H9 (cell line): ENCODE results near the gene PWWP2B. TPM values are rescaled to one million over a fixed set of nuclear protein-coding genes. Genes with fewer than 3 reads are reported as not detected.

Experiments used
- DNase-seq: peaks from one replicate; pipeline ENCODE4 v3.0.0-alpha.2; 2017
- H2AFZ ChIP-seq: one replicate; pipeline ENCODE4 v1.6.1; 2013; ENCODE audit warnings: mild to moderate bottlenecking, low read length, control low read depth, moderate library complexity
- H2AK5ac ChIP-seq: 2 replicates; pipeline ENCODE4 v1.6.1; 2013; ENCODE audit warnings: low read length, control low read depth, mixed read lengths; ENCODE audit not compliant: insufficient read length
- H2BK120ac ChIP-seq: one replicate; pipeline ENCODE4 v1.6.1; 2013; ENCODE audit warnings: low read depth, mild to moderate bottlenecking, low read length, control low read depth, inconsistent platforms; ENCODE audit not compliant: poor library complexity, severe bottlenecking
- H2BK12ac ChIP-seq: 2 replicates; pipeline ENCODE4 v1.6.1; 2013; ENCODE audit warnings: low read length, control low read depth, mixed read lengths, low read depth; ENCODE audit not compliant: insufficient read length
- H2BK15ac ChIP-seq: 2 replicates; pipeline ENCODE4 v1.6.1; 2013; ENCODE audit warnings: low read depth, low read length, control low read depth
- H2BK20ac ChIP-seq: one replicate; pipeline ENCODE4 v1.6.1; 2013; ENCODE audit warnings: low read depth, mild to moderate bottlenecking, low read length, control low read depth, inconsistent platforms; ENCODE audit not compliant: poor library complexity, severe bottlenecking
- H2BK5ac ChIP-seq: 2 replicates; pipeline ENCODE4 v1.6.1; 2013; ENCODE audit warnings: low read length, control low read depth, mixed read lengths; ENCODE audit not compliant: insufficient read length
- H3K14ac ChIP-seq: 2 replicates; pipeline ENCODE4 v1.6.1; 2013; ENCODE audit warnings: low read length, control low read depth; ENCODE audit not compliant: insufficient read depth
- H3K18ac ChIP-seq: 2 replicates; pipeline ENCODE4 v1.6.1; 2013; ENCODE audit warnings: low read depth, mild to moderate bottlenecking, mixed read lengths, low read length, control low read depth; ENCODE audit not compliant: insufficient read length
- H3K23ac ChIP-seq: 2 replicates; pipeline ENCODE4 v1.6.1; 2013; ENCODE audit warnings: low read length, control low read depth, mixed read lengths, low read depth; ENCODE audit not compliant: insufficient read length
- H3K23me2 ChIP-seq: 2 replicates; pipeline ENCODE4 v1.6.1; 2013; ENCODE audit warnings: low read depth, mild to moderate bottlenecking, mixed read lengths, low read length, control low read depth; ENCODE audit not compliant: insufficient read length, poor library complexity, severe bottlenecking
- H3K27ac ChIP-seq: 2 replicates; pipeline ENCODE4 v1.5.1; 2013; ENCODE audit warnings: low read length, control low read depth, mixed read lengths, low read depth; ENCODE audit not compliant: insufficient read length
- H3K27me3 ChIP-seq: 2 replicates; pipeline ENCODE4 v1.6.1; 2013; ENCODE audit warnings: low read length, control low read depth, inconsistent platforms; ENCODE audit not compliant: insufficient read depth
- H3K4ac ChIP-seq: 2 replicates; pipeline ENCODE4 v1.6.1; 2013; ENCODE audit warnings: low read depth, mild to moderate bottlenecking, control low read depth, inconsistent platforms, low read length, moderate library complexity
- H3K4me1 ChIP-seq: 2 replicates; pipeline ENCODE4 v1.6.1; 2013; ENCODE audit warnings: low read length, control low read depth, inconsistent platforms; ENCODE audit not compliant: insufficient read depth
- H3K4me2 ChIP-seq: 2 replicates; pipeline ENCODE4 v1.6.1; 2013; ENCODE audit warnings: low read length, control low read depth, mixed read lengths; ENCODE audit not compliant: insufficient read length, insufficient read depth
- H3K56ac ChIP-seq: 2 replicates; pipeline ENCODE4 v1.6.1; 2013; ENCODE audit warnings: low read depth, mild to moderate bottlenecking, mixed read lengths, low read length, control low read depth; ENCODE audit not compliant: insufficient read length
- H3K79me1 ChIP-seq: 2 replicates; pipeline ENCODE4 v1.6.1; 2013; ENCODE audit warnings: low read depth, mild to moderate bottlenecking, moderate library complexity, low read length, control low read depth, inconsistent platforms; ENCODE audit not compliant: insufficient read depth, poor library complexity, severe bottlenecking
- H3K79me2 ChIP-seq: 2 replicates; pipeline ENCODE4 v1.6.1; 2013; ENCODE audit warnings: low read length, control low read depth, inconsistent platforms; ENCODE audit not compliant: insufficient read depth
- H3K9ac ChIP-seq: 2 replicates; pipeline ENCODE4 v1.6.1; 2013; ENCODE audit warnings: low read length, control low read depth, mixed read lengths; ENCODE audit not compliant: insufficient read length; ENCODE audit errors: extremely low read depth
- H3K9me3 ChIP-seq: one replicate; pipeline ENCODE4 v1.6.1; 2013; ENCODE audit warnings: low read depth, low read length, inconsistent platforms; ENCODE audit not compliant: control insufficient read depth
- H3T11ph ChIP-seq: one replicate; pipeline ENCODE4 v1.6.1; 2013; ENCODE audit warnings: mild to moderate bottlenecking, low read length, control low read depth, inconsistent platforms
- H4K20me1 ChIP-seq: one replicate; pipeline ENCODE4 v1.6.1; 2013; ENCODE audit not compliant: control insufficient read depth, insufficient read length, insufficient read depth
- H4K5ac ChIP-seq: 2 replicates; pipeline ENCODE4 v1.6.1; 2013; ENCODE audit warnings: low read depth, mild to moderate bottlenecking, mixed read lengths, low read length, control low read depth; ENCODE audit not compliant: insufficient read length
- H4K8ac ChIP-seq: replicated peaks from 2 replicates; pipeline ENCODE4 v1.6.1; 2013; ENCODE audit warnings: low read length, control low read depth, mixed read lengths, low read depth; ENCODE audit not compliant: insufficient read length
- H4K91ac ChIP-seq: 2 replicates; pipeline ENCODE4 v1.6.1; 2013; ENCODE audit warnings: low read depth, mild to moderate bottlenecking, moderate library complexity, mixed read lengths, low read length, control low read depth; ENCODE audit not compliant: insufficient read length
- H3K27ac Mint-ChIP-seq, 3 experiments: 2 replicates in 2 of 3; 3 replicates in 1 of 3; pipeline ENCODE4 v1.8.0; 2020 to 2021; ENCODE audit warnings: mixed read lengths in 3 of 3, mild to moderate bottlenecking in 1 of 3, moderate library complexity in 1 of 3
- H3K27me3 Mint-ChIP-seq: 2 replicates; pipeline ENCODE4 v1.8.0; 2021; ENCODE audit warnings: low read depth, mild to moderate bottlenecking, moderate library complexity, mixed read lengths
- H3K36me3 Mint-ChIP-seq, 3 experiments: 2 replicates in 2 of 3; 3 replicates in 1 of 3; pipeline ENCODE4 v1.8.0; 2020 to 2021; ENCODE audit warnings: low read depth in 3 of 3, mixed read lengths in 3 of 3; ENCODE audit not compliant: insufficient read depth in 1 of 3
- H3K4me1 Mint-ChIP-seq, 2 experiments: 2 replicates each; pipeline ENCODE4 v1.8.0; 2020; ENCODE audit warnings: mixed read lengths in 2 of 2
- H3K4me3 Mint-ChIP-seq, 2 experiments: 2 replicates in 1 of 2; 3 replicates in 1 of 2; pipeline ENCODE4 v1.8.0; 2020 to 2021; ENCODE audit warnings: mild to moderate bottlenecking in 2 of 2, mixed read lengths in 2 of 2, moderate library complexity in 1 of 2
- H3K9me3 Mint-ChIP-seq, 2 experiments: 2 replicates in 1 of 2; 3 replicates in 1 of 2; pipeline ENCODE4 v1.8.0; 2020; ENCODE audit warnings: mild to moderate bottlenecking in 2 of 2, mixed read lengths in 2 of 2, moderate library complexity in 1 of 2
- WGBS: extraction: QIAGEN DNeasy Blood & Tissue Kit; methylation state at CpG from one replicate; pipeline ENCODE4 v1.1.7; 2013; ENCODE audit warnings: missing lambda C conversion rate, low lambda C conversion rate, mixed read lengths; ENCODE audit not compliant: insufficient read length; ENCODE audit errors: extremely low coverage; 5-methylcytosine and 5-hydroxymethylcytosine counted together
- total RNA-seq: library from RNA; stranded (reverse); gene quantifications from 2 replicates; pipeline ENCODE4 v1.2.1, GENCODE V29; 2021
- TF ChIP-seq, protein P1 (sequence below): fragments of 200-600 bp; sonication (generic); conservative IDR thresholded peaks from 3 replicates; pipeline ENCODE4 v1.8.0; 2021; ENCODE audit warnings: antibody characterized with exemption, mild to moderate bottlenecking

Gene PWWP2B
- total RNA-seq, 1 experiment from 2014 or later = 10.0 TPM

- H4K91ac ChIP-seq = no peak overlapping the region
- peak overlapping the region; percentile 37 for H3K4me2 ChIP-seq
- H4K5ac ChIP-seq = no peak overlapping the region
- no peak overlapping the region for H3K4ac ChIP-seq
- no peak overlapping the region for H3K23ac ChIP-seq
- 0 out of 2 replicates have a peak, but pooled peaks cover 4% of the 10 kb centered on the region for H3K4me1 ChIP-seq
- no peak overlapping the region for H4K8ac ChIP-seq
- Mint-ChIP-seq H3K27ac (no peak overlapping the region), H3K27me3 (peaks cover 12% of the 10 kb centered on the region), H3K4me1 (peaks cover 7 to 21% of the 10 kb centered on the region in 2 experiments), H3K36me3 (no peaks in the 10 kb centered on the region), H3K9me3 (no peaks in the 10 kb centered on the region), H3K4me3 (no peak overlapping the region; a peak in 1 of 5 replicates)
- no peak overlapping the region for H3K18ac ChIP-seq
- H2AK5ac ChIP-seq = no peak overlapping the region
- H3K9me3 ChIP-seq = no peaks in the 10 kb centered on the region
- DNase-seq = peak; percentile 75
- peaks cover 2% of the 10 kb centered on the region for H3K23me2 ChIP-seq
- H4K20me1 ChIP-seq = no peaks in the 10 kb centered on the region
- no peaks in the 10 kb centered on the region for H3K79me1 ChIP-seq
- no peak overlapping the region for H2BK20ac ChIP-seq
- H2BK12ac ChIP-seq = no peak overlapping the region
- no peak overlapping the region for H3T11ph ChIP-seq
- no peak overlapping the region for H2AFZ ChIP-seq
- H3K79me2 ChIP-seq = no peaks in the 10 kb centered on the region
- H2BK15ac ChIP-seq = no peak overlapping the region
- H3K56ac ChIP-seq = no peak overlapping the region
- H3K9ac ChIP-seq = no peak overlapping the region
- no peak overlapping the region for H3K27ac ChIP-seq
- no peaks in the 10 kb centered on the region for H3K27me3 ChIP-seq
- H3K14ac ChIP-seq = no peak overlapping the region; the same call in 1 of the 2 replicates
- TF ChIP-seq, protein P1, sequence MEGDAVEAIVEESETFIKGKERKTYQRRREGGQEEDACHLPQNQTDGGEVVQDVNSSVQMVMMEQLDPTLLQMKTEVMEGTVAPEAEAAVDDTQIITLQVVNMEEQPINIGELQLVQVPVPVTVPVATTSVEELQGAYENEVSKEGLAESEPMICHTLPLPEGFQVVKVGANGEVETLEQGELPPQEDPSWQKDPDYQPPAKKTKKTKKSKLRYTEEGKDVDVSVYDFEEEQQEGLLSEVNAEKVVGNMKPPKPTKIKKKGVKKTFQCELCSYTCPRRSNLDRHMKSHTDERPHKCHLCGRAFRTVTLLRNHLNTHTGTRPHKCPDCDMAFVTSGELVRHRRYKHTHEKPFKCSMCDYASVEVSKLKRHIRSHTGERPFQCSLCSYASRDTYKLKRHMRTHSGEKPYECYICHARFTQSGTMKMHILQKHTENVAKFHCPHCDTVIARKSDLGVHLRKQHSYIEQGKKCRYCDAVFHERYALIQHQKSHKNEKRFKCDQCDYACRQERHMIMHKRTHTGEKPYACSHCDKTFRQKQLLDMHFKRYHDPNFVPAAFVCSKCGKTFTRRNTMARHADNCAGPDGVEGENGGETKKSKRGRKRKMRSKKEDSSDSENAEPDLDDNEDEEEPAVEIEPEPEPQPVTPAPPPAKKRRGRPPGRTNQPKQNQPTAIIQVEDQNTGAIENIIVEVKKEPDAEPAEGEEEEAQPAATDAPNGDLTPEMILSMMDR = peak; percentile 99
- H2BK5ac ChIP-seq = no peak overlapping the region
- H2BK120ac ChIP-seq = no peak overlapping the region
- WGBS = no CpG with 5 or more reads among the region's 45 CpGs
These were observed 55.9 kb downstream of the PWWP2B start for GRCh38 chr10:132452651-132453469.
